Right hindlimb (tissue), 1 donor: ENCODE results near the gene SPATA20.

Experiments
- DNase-seq: peaks from one replicate; pipeline ENCODE4 v3.0.0-alpha.2; 2018

SPATA20 gene

DNA sequence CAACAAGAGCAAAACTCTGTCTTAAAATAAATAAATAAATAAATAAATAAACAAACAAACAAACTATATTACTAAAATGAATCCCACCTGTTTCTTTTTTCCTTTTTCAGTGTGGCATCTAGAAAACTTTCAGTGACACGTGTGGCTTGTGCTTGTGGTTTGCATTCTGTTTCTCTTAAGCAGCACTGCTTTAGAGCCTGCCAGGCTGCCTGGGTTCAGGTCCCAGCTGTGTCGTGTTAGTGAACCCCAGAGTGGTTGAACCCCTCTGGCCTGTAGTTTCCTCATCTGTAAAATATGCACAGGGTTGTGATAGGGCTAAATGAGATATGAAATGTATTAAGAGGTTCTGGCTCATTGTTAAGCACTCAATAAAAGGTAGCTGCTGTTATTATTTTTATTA lies 26.5 kb upstream of the SPATA20 start:
- DNase-seq: no peak

DNA sequence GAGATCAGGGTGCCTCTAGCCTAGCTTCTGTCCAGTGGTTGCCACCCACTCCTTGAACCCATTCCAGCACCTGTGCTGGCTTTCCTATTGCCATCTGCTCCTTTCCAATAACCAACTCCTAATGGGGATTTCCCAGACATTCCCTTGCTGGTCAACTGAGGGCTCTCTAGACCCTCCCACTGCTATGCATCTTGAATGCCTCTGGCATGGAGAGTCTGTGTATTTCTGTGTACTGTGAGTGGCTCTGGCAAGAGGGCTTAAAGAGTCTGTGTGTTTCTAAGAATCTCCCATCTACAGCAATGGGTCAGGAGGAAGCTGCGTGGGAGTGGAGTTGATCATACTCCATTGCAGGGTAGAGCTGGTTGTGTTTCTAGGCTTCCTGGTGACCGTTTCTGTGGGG lies 25.5 kb upstream of the SPATA20 start:
- DNase-seq: no peak

DNA sequence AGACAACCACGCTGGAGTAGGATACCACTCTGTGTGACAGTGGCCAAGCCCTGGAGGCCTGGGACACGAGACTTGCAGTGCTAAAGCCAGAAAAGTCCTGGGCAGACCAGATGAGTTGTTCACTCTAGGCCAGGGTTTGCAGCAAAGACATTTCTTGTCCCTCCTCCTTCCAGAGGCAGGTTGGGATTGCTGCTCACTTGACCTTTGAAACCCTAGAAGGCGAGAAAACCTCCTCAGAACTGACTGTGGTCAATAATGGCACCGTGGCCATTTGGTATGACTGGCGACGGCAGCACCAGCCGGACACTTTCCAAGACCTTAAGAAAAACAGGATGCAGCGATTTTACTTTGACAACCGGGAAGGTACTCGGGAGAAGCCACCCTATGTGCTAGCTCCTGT lies 24.2 kb upstream of the SPATA20 start:
- no peak for DNase-seq

DNA sequence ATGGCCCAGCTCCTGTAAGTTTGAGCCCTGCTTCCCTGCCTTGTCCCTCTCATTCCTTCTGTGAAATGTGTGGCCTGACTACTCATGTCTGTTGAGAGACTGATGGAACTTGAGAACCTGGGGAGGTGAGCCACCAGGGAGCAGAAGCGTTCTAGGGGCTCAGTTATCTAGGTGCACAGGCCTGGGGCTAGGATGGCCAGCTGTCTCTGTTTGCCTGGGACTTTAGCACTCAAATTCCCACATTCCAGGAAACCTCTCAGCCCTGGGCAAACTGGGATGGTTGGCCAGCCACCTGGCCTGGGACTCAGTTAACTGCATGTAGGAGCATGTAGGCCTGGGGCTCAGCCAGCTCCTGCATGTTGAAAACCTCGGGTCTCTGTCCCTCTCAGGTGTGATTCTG lies 23.8 kb upstream of the SPATA20 start:
- no peak for DNase-seq

DNA sequence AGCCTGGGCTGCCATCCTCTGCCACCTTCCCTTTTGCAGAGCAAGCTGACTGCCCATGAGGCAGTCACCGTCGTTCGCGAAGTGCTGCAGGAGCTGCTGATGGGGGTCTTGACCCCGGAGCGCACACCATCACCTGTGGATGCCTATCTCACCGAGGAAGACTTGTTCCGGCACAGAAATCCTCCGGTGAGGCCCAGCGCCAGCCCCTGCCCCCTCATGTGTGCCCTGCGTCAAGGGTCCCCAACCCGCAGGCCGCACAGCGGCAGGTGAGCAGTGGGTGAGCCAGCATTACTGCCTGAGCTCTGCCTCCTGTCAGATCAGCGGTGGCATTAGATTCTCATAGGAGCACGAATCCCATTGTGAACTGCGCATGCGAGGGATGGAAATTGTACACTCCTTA lies 22.1 kb upstream of the SPATA20 start:
- no peak for DNase-seq

DNA sequence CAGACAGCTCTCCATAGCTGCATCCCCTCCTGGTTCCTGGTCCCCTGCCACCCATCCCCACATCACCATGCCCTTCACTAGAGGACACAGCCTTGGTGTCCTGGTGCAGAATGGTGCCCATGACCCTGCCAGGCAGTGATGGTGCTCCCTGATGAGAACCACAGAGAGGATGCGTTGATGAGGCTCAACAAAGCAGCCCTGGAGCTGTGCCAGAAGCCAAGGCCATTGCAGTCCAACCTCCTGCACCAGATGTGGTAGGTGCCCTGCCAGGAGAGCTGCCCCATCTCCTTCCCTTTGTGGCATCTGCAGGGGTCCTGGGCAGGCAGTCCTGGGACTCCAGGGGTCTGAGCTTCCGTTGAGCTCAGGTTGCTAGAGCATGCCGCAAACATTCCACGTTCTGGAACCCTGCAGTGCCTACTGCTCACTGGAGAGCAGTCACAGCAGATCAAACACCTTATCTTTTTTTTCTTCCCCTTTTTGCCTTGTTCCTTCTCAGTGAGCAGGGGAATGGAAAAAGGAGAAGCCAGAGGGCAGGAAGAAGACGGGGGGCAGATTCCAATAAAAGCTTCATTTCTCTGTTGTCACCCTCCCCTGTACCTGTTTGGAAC lies 19.7 kb upstream of the SPATA20 start:
- DNase-seq: no peak

DNA sequence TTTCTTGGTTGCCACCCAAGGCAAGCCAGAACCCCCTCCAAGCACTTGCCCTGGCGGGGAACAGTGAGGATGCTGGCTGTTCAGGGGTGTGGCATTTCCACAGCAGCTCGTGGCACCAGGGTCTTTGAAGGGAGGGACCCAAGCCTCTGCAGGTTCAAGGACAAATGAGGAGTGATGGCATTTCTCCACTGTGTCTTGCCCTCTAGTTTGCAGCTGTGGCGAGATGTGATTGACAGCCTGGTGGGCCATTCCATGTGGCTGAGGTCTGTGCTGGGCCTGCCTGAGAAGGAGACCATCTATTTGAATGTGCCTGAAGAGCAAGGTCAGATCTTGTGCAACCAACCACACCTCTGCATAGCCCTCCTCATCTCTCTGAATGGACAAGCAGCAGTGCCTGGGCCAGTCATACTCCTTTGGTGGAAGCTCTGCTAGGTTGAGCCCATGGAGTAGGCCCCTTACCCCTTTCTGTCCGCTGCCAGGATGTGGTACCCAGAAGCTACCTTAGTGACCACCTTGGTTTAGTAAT lies 19.0 kb upstream of the SPATA20 start:
- no peak for DNase-seq

DNA sequence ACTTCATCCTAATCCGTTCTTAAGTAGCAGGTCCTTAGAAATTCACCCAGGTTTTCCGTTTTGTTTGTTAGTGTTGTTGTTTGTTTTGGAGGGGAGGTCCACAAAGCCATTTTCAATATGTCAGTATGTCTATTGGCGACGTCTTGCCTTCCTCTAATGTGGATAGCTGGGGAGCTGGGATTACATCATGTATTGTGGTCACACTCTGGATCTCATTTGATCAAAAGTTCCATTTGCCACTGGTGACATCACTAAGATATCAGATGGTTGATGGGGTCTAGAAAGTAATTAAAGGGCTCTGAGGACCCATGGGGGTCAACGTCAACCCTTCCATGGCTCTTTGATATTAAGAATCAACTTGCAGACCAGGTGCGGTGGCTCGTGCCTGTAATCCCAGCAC lies 17.1 kb upstream of the SPATA20 start:
- DNase-seq: no peak

DNA sequence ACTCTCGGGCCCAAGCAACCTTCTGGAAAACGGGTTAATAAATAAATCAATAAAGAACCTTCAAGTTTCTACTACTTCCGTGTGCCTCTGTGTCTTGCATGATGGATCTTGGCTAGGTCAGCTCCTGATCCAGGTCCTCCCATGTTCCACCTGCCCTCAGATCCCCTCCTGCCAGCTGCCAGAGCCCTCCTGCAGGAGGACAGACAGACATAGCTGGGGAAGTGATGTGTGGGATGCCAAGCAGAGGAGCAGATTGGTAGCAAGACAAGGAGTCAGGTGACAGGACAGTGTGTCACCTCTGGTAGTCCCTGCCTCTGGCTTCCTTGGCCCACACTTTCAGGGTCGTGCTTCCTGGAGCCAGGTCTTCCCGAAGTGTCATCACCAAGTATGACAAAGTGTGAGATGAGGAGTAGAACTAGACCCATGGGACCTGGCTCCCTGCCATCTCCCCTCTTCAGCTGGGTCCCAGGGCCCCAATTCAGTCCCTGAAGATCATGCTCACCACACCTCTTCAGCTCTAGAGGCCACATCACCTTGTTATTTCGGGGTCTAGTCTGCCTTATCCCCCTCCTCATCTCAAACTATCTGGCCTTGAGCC lies 15.4 kb upstream of the SPATA20 start:
- no peak for DNase-seq

DNA sequence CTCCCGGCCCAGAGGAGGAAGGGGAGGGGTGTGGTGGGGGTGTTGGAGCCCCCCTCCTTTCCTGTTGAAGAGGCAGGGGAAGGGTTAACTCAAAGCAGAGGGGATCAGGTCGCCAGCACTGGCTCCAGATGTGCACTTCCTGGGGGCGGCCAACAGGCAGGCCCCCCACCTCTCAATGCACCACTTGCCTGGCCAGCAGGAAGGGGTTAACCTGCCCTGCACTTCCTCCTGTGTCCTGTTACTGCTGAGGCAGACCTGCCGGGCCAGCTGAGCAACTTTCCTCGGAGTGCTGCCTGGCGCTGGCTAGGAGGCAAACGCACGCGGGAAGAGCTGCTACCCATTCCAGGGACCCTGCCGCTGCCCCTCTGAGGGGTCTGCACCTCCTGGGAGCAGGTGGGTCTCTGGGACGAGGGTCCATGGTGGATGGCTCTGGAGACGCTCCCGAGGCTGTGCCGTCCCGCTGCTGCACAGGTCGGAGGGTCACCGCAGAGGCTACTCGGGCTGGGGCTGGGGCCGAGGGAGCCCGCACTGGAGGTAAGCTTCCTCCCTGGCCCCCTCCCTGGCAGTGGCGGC lies 14.4 kb upstream of the SPATA20 start, which contains the start of gene EPN3:
Gene EPN3 (plus strand): TSS at position 284 of the 573 bp plus-strand sequence. CDS start 3,822 bp downstream, outside the sequence.
- no peak for DNase-seq

DNA sequence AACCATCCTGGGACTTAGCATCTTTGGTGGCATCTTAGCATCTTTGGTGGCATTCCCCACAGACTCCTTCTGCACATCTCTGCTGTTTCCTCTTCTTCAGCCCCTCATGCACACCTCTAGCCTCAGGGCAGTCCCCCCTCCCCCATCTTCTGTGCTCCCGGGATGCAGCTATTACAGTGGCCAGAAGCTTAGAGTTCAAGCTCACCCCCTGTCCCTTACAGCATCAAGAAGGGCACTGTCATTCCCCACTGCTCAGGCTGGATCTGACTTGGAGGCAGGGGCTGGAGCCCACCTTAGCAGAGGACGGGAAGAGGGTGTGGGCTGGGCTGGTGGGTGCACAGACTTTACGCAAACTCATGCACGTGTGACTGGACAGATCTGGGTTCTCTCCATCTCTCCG lies 13.8 kb upstream of the SPATA20 start:
- DNase-seq: no peak

DNA sequence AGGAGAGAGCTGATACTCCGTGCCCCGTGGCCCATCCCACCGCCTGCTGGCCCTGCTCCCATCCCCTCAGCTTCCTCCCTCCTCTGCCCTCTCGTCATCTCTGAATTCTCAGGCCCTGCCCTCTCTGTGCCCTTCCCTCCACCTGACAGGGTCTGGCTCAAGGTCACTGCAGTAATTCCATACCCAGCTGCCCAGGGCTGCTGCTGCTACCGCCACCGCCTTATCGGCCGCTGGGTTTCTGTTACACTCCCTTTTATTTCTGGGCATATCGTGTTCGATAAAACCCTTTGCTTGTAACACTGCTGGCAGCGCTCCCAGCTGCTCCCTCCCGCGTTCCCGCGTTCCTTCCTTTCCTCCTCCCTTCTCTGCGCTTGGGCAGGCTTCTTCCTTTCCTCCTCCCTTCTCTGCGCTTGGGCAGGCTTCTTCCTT lies 13.2 kb upstream of the SPATA20 start:
- peak; percentile 58 for DNase-seq

DNA sequence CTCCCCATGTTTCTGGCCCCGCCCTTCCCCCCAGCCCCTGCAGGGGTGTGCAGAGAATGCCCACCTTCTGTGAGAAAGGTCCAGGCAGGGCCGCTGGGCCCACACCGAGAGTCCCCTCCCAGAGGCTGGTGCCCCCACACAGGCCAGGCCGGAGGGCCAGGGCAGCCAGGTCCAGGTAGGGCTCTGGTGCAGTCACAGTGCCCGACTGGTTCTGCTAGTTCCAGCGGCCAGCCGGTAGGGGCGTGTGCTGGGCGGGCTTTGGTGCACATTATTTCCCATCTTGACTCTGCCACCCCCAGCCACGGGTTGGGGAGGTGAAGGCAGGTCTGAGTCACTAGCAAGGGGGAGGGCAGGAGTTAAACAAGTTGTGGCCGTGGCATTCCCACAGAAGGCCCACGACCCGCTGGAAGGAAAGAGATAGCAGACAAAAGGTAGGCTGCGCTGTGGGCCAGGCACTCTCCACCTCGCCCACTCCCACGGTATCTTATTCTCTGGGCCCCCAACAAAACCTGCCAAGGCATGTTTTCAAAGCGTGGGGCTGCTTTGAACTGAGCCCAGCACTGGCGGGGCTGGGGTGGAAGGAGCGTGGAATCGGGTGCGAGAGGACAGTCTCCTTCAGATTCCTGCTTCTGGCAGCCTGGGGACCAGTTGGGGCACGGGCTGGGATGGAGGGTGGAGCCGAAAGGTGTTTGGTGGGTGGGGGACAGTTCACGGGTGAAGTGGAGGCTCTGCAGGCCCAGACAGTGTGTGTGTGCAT lies 12.6 kb upstream of the SPATA20 start:
- no peak for DNase-seq

DNA sequence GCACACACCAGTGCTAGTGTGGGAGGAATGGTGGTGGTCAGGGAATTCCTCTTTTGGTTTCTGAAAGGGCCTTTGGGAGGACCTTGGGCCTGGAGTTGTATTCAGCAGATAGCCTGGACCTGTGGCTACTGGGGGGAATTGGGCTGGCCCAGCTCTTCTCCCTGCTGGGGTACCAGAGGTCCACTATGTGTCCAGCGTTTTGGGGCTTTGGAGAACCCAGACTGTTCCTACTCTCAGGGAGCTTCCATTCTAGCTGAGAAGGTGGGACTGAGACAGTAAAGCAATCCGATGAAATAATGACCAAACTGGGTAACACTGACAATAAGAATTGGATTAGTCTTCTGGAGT lies 12.0 kb upstream of the SPATA20 start:
- no peak for DNase-seq

DNA sequence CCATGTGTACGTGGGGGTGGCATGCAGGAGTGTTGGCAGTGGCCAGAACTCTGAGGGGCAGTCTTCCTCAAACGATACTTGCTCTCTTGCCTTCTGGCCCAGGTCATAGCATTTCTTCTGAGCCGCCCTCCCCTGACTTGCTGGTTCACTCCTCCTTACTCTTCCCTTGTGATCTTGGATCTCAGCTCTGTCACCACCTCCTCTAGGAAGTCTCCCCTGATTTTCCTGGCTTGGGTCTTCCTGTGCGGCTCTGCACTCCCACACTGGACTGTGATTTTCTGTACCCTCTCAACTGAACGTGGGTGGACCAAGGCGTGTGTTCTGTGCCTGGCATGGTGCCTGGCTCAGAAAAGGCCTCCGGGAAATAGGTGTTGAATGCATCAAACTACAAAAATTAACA lies 11.6 kb upstream of the SPATA20 start:
- DNase-seq: no peak

DNA sequence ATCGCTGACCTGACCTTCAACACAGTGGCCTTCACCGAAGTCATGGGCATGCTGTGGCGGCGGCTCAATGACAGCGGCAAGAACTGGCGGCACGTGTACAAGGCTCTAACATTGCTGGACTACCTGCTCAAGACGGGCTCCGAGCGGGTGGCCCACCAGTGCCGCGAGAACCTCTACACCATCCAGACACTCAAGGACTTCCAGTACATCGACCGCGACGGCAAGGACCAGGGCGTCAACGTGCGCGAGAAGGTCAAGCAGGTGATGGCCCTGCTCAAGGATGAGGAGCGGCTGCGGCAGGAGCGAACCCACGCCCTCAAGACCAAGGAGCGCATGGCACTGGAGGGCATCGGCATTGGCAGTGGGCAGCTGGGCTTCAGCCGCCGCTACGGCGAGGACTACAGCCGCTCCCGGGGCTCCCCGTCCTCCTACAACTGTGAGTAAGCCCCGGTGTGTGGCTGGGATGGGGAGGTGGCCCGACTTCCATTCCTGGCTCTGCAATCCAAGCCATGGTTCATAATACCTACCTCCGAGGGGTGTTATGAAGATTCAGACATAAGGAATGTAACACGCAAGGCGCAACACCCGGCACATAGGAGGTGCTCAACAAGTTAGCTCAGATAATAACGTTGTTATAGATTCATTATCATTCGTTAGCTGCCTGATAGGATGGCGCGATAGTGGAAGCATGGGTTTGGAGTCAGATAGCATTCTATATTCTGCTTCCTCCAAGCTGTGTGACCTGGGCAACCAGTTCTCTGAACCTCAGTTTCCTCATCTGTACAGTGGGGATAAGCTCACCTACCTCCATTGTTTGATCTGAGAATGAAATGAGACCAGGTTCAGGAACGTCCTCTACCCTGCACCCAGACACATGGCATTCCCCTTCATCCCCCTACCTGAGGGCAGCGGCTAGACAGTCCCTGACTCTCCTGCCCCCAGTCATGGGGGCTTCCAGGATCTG lies 10.0 kb upstream of the SPATA20 start:
- DNase-seq: no peak

DNA sequence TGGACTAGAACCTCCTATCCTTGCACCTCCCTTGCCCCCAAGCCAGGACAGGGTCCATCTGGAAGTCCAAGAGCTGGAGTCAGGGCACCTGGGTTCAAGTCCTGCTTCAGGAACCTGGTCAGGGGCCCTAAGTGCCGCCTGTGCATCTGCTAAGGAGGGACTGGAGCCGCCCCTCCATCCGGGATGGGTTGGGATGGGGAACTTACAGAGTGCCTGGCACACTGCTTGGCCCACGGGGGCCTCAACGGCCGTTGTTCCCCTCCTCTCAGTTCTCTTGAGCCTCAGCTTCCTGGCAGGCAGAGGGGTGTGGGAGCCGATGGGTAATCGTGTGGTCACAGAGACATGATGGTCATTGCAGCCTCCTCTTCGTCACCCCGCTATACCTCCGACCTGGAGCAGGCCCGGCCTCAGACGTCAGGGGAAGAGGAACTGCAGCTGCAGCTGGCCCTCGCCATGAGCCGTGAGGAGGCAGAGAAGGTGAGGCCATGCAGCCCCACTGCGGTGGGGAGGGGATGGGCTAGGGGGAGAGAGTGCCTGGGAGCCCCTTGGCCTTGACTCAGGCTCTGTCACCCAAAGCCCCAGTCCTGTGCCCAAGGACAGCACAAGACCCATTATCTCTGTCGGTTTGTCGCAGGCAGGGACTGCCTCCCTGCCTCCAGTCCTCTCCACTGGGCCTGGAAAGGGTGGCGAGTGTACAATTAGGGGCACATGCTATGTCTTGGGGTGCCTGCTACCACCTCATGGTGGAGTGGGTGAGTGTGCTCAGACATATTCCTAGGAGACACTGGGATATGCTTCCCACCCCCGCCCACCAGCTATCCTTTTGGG lies 9.0 kb upstream of the SPATA20 start:
- no peak for DNase-seq

DNA sequence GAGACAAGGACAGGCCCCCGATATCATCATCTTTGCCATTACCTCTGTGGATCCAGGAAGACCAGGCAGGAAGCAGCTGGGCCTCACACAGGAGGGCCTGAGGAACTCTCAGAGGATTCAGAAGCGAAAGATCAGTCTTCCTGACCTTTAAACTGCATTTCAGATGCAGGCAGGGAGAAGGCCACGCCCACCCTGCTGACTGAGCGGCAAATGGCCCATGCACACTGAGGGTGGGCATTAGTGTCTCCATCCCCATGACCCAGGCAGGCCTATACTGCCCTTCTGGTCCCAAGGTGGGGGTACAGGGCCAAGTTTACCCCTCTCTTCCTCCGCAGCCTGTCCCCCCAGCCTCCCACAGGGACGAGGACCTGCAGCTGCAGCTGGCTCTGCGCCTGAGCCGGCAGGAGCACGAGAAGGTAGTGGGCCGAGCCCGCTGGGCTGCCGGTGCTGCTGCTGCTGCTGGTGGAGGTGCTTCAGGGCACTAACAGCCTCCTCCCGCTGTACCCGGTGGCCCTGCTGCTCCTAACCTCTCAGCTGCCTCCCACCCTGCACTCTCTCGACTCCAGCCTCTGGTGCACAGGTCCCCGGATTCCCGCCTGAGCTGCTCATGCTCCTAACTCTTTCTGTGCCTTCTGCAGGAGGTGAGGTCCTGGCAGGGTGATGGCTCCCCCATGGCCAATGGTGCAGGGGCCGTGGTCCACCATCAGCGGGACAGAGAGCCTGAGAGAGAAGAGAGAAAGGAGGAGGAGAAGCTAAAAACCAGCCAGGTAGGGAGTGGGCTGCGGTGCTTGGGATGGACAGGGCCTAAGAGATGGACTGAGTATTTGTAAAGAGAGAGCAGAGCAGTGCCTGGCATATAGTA lies 8.2 kb upstream of the SPATA20 start:
- no peak for DNase-seq

DNA sequence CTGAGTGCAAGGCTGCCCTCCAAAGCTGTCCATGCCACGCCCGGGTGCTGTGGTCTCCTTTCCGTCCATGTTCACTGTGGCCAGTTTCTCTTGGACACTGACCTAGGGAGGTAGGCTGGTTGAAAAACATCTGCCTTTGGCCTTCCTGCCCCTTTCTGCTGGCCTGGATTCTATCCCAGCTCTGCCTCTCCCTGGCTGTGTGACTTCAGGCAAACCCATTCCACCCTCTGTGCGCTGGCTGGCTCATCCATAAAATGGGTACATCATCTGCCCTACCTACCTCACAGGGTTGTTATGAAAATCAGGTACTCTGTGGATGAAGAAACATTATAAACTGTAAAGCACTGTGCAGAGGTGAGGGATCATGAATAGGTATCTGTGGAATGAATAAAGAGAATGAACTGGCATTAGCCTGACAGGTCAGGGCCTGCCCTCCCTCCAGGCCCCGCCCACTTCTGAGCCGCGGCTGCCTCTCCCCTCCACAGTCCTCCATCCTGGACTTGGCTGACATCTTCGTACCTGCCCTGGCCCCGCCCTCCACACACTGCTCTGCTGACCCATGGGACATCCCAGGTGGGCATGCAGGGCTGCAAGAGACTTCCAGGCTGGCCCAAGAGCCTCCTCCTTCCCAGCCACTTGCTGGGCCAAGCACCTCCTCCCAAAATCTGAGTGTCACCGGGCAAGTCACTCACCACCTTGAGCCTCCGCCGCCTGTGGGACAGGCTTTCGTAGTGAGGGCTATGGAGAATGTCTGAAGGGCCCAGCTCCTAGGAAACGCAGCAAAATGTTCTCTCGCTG lies 7.0 kb upstream of the SPATA20 start:
- no peak for DNase-seq
